IMR-90 (cell line): ENCODE data around the gene CD86. TPM values are rescaled to one million over a fixed set of nuclear protein-coding genes. Genes with fewer than 3 reads are reported as not detected.

Experiments
- ATAC-seq: fragments of 200-7000 bp; cut with Tn5 transposase; 2 replicates; pipeline ENCODE4 v1.9.1; 2020; ENCODE audit warnings: low read depth, mild to moderate bottlenecking, moderate library complexity
- BruUV-seq: library from RNA; stranded (reverse); fragments of 400-500 nt; replicated peaks from 2 replicates; lab custom pipeline; 2021; lab: Mats Ljungman, UMichigan
- CTCF ChIA-PET: fragments of 300-600 bp; formaldehyde crosslinking; extraction: SDS; loops from one replicate; lab custom pipeline; 2021; ENCODE audit warnings: antibody characterized with exemption; lab: Yijun Ruan, JAX
- POLR2A ChIA-PET: fragments of 300-600 bp; sonication (Branson Sonifier 250); formaldehyde crosslinking; loops from one replicate; lab custom pipeline; 2022; ENCODE audit warnings: antibody characterized with exemption; ENCODE audit not compliant: unreplicated experiment; lab: Charles Lee
- DNase-seq: peaks from one replicate; pipeline ENCODE4 v3.0.0; 2013
- H2AFZ ChIP-seq: replicated peaks from 2 replicates; pipeline ENCODE3; 2013; ENCODE audit warnings: low read length, mild to moderate bottlenecking; ENCODE audit not compliant: poor library complexity
- H2AK5ac ChIP-seq: 2 replicates; pipeline ENCODE4 v1.6.1; 2013; ENCODE audit warnings: low read depth, low read length, inconsistent platforms
- H2AK9ac ChIP-seq: replicated peaks from 2 replicates; pipeline ENCODE3; 2013; ENCODE audit warnings: mild to moderate bottlenecking, low read depth, low read length, moderate library complexity; ENCODE audit not compliant: poor library complexity
- H2BK120ac ChIP-seq: 2 replicates; pipeline ENCODE4 v1.6.1; 2013; ENCODE audit warnings: low read depth, low read length, inconsistent platforms
- H2BK15ac ChIP-seq: 3 replicates; pipeline ENCODE4 v1.6.1; 2013; ENCODE audit warnings: low read depth, low read length, inconsistent platforms
- H2BK20ac ChIP-seq: 2 replicates; pipeline ENCODE4 v1.6.1; 2013; ENCODE audit warnings: low read depth, mild to moderate bottlenecking, inconsistent platforms, low read length, moderate library complexity
- H2BK5ac ChIP-seq: 2 replicates; pipeline ENCODE4 v1.6.1; 2013; ENCODE audit warnings: mild to moderate bottlenecking, low read depth, low read length, inconsistent platforms; ENCODE audit not compliant: poor library complexity, severe bottlenecking
- H3K14ac ChIP-seq: replicated peaks from 2 replicates; pipeline ENCODE4 v1.6.1; 2013; ENCODE audit warnings: low read depth, low read length, inconsistent platforms
- H3K18ac ChIP-seq: 2 replicates; pipeline ENCODE4 v1.6.1; 2013; ENCODE audit warnings: low read depth, low read length, control low read depth
- H3K23ac ChIP-seq: 2 replicates; pipeline ENCODE4 v1.6.1; 2013; ENCODE audit warnings: low read depth, low read length, inconsistent platforms
- H3K27ac ChIP-seq: 2 replicates; pipeline ENCODE4 v1.5.1; 2013; ENCODE audit warnings: mild to moderate bottlenecking, control low read depth, low read length; ENCODE audit not compliant: insufficient read depth
- H3K27me3 ChIP-seq: 2 replicates; pipeline ENCODE4 v1.6.1; 2013; ENCODE audit warnings: low read length; ENCODE audit not compliant: control insufficient read depth, insufficient read depth
- H3K36me3 ChIP-seq: 2 replicates; pipeline ENCODE4 v1.6.1; 2013; ENCODE audit warnings: low read length, mixed read lengths; ENCODE audit not compliant: control insufficient read depth, insufficient read depth
- H3K4ac ChIP-seq: 2 replicates; pipeline ENCODE4 v1.6.1; 2013; ENCODE audit warnings: low read depth, low read length, inconsistent platforms
- H3K4me1 ChIP-seq: 2 replicates; pipeline ENCODE4 v1.6.1; 2013; ENCODE audit warnings: low read length, mixed read lengths; ENCODE audit not compliant: control insufficient read depth, insufficient read depth
- H3K4me2 ChIP-seq: 2 replicates; pipeline ENCODE4 v1.6.1; 2013; ENCODE audit warnings: low read depth, mild to moderate bottlenecking, control low read depth, low read length, moderate library complexity
- H3K4me3 ChIP-seq: 2 replicates; pipeline ENCODE4 v1.5.1; 2013; ENCODE audit warnings: low read depth, mild to moderate bottlenecking, control low read depth, low read length, moderate library complexity; ENCODE audit not compliant: insufficient read depth
- H3K56ac ChIP-seq: 2 replicates; pipeline ENCODE4 v1.6.1; 2013; ENCODE audit warnings: low read length, inconsistent platforms; ENCODE audit not compliant: insufficient read depth; ENCODE audit errors: extremely low read depth
- H3K79me1 ChIP-seq, 2 experiments: 2 replicates each; pipeline ENCODE4 v1.6.1; 2013; ENCODE audit warnings: low read length in 2 of 2, inconsistent platforms in 1 of 2, low read depth in 1 of 2
- H3K9ac ChIP-seq: 2 replicates; pipeline ENCODE4 v1.6.1; 2013; ENCODE audit warnings: low read depth, low read length, control low read depth
- H3K9me1 ChIP-seq: 2 replicates; pipeline ENCODE4 v1.6.1; 2013; ENCODE audit warnings: low read length, inconsistent platforms; ENCODE audit not compliant: insufficient read depth
- H3K9me3 ChIP-seq: 2 replicates; pipeline ENCODE4 v1.6.1; 2013; ENCODE audit warnings: low read length; ENCODE audit not compliant: control insufficient read depth, insufficient read depth
- H4K20me1 ChIP-seq: 2 replicates; pipeline ENCODE4 v1.6.1; 2013; ENCODE audit warnings: low read length, inconsistent platforms; ENCODE audit not compliant: insufficient read depth
- H4K5ac ChIP-seq: 2 replicates; pipeline ENCODE4 v1.6.1; 2013; ENCODE audit warnings: mild to moderate bottlenecking, low read depth, low read length, control low read depth
- H4K8ac ChIP-seq, 2 experiments: 2 replicates each; pipeline ENCODE4 v1.6.1; 2013; ENCODE audit warnings: low read depth in 2 of 2, low read length in 2 of 2, control low read depth in 1 of 2, inconsistent platforms in 1 of 2
- H4K91ac ChIP-seq: 2 replicates; pipeline ENCODE4 v1.6.1; 2013; ENCODE audit warnings: low read depth, low read length, inconsistent platforms; ENCODE audit not compliant: insufficient read depth
- BHLHE40 ChIP-seq: fragments of 150-350 bp; IDR thresholded peaks from 2 replicates; pipeline ENCODE4 v1.6.1; 2016; ENCODE audit warnings: mild to moderate bottlenecking, low read depth, low read length
- CEBPB ChIP-seq: IDR thresholded peaks from 2 replicates; pipeline ENCODE4 v1.6.1; 2012; ENCODE audit warnings: low read depth, low read length, improper control_type of control experiment
- CHD1 ChIP-seq: IDR thresholded peaks from 2 replicates; pipeline ENCODE4 v1.6.1; 2012; ENCODE audit warnings: low read depth, low read length, improper control_type of control experiment
- CTCF ChIP-seq: conservative IDR thresholded peaks from 2 replicates; pipeline ENCODE4 v1.5.1; 2012; ENCODE audit warnings: mild to moderate bottlenecking, low read depth, low read length, improper control_type of control experiment
- FOS ChIP-seq: fragments of 150-350 bp; IDR thresholded peaks from 2 replicates; pipeline ENCODE4 v1.6.1; 2016; ENCODE audit warnings: low read depth, low read length
- MAFK ChIP-seq: IDR thresholded peaks from 2 replicates; pipeline ENCODE4 v1.6.1; 2012; ENCODE audit warnings: low read depth, low read length, improper control_type of control experiment
- MAZ ChIP-seq: IDR thresholded peaks from 2 replicates; pipeline ENCODE4 v1.6.1; 2012; ENCODE audit warnings: low read depth, mild to moderate bottlenecking, low read length, improper control_type of control experiment, moderate library complexity, borderline replicate concordance
- MXI1 ChIP-seq: IDR thresholded peaks from 2 replicates; pipeline ENCODE4 v1.6.1; 2012; ENCODE audit warnings: low read depth, mild to moderate bottlenecking, low read length, moderate library complexity, borderline replicate concordance
- NFE2L2 ChIP-seq: fragments of 150-350 bp; IDR thresholded peaks from 2 replicates; pipeline ENCODE4 v1.6.1; 2016; ENCODE audit warnings: low read depth, mild to moderate bottlenecking, low read length
- POLR2A ChIP-seq: IDR thresholded peaks from 2 replicates; pipeline ENCODE4 v1.6.1; 2012; ENCODE audit warnings: mild to moderate bottlenecking, low read depth, low read length
- RAD21 ChIP-seq: IDR thresholded peaks from 2 replicates; pipeline ENCODE4 v1.6.1; 2012; ENCODE audit warnings: low read length, improper control_type of control experiment
- RCOR1 ChIP-seq: IDR thresholded peaks from 2 replicates; pipeline ENCODE4 v1.6.1; 2012; ENCODE audit warnings: mild to moderate bottlenecking, low read length, improper control_type of control experiment; ENCODE audit not compliant: insufficient replicate concordance
- RFX5 ChIP-seq: IDR thresholded peaks from 2 replicates; pipeline ENCODE4 v1.8.0; 2012; ENCODE audit warnings: low read depth, mild to moderate bottlenecking, low read length, moderate library complexity
- SMC3 ChIP-seq: fragments of 150-350 bp; IDR thresholded peaks from 2 replicates; pipeline ENCODE4 v1.6.1; 2016; ENCODE audit warnings: low read depth, mild to moderate bottlenecking, antibody characterized with exemption, low read length, moderate library complexity
- WGBS, 2 experiments: methylation state at CpG; one replicate each; pipeline versions ENCODE4 v1.1.5 to v1.1.7; 2013; ENCODE audit warnings: missing lambda C conversion rate in 2 of 2; ENCODE audit not compliant: insufficient read length in 1 of 2; ENCODE audit errors: extremely low coverage in 2 of 2; 5-methylcytosine and 5-hydroxymethylcytosine counted together
- dilution Hi-C: fragments of 300-500 bp; cut with HindIII; formaldehyde crosslinking; loops from one replicate; pipeline ENCODE4 v1.14.3; 2018; ENCODE audit warnings: low sequenced_read_pairs; ENCODE audit not compliant: unreplicated experiment
- in situ Hi-C: fragments of 300-500 bp; cut with MboI; formaldehyde crosslinking; loops from 3 replicates; pipeline ENCODE4 v1.14.3; 2019; ENCODE audit warnings: low sequenced_read_pairs, inconsistent platforms, mixed read lengths
- intact Hi-C: fragments of 100-400 bp; cut with micrococcal nuclease; formaldehyde crosslinking; loops from 2 replicates; pipeline ENCODE4 v1.10.0; 2022
- polyA plus RNA-seq, 3 experiments: library from polyadenylated mRNA; depleted of rRNA; stranded (reverse); fragments of >200 nt; gene quantifications; 2 replicates each; pipeline ENCODE4 v1.2.3, GENCODE V29; 2012; ENCODE audit warnings: low replicate concordance in 1 of 3
- total RNA-seq: library from RNA; depleted of rRNA; stranded (reverse); fragments of >200 nt; gene quantifications from 2 replicates; pipeline ENCODE4 v1.2.3, GENCODE V29; 2012
- TF ChIP-seq, protein P1 (sequence below): fragments of 150-350 bp; IDR thresholded peaks from 2 replicates; pipeline ENCODE4 v1.6.1; 2017; ENCODE audit warnings: mild to moderate bottlenecking, antibody characterized with exemption, low read length, low read depth
- TF ChIP-seq, protein P2 (sequence below): fragments of 150-350 bp; IDR thresholded peaks from 2 replicates; pipeline ENCODE4 v1.6.1; 2016; ENCODE audit warnings: low read depth, mild to moderate bottlenecking, low read length, moderate library complexity, borderline replicate concordance

Gene CD86
- total and polyA plus RNA-seq, 2 of the 4 experiments (the other 2 are of a cell fraction) = not detected

DNA sequence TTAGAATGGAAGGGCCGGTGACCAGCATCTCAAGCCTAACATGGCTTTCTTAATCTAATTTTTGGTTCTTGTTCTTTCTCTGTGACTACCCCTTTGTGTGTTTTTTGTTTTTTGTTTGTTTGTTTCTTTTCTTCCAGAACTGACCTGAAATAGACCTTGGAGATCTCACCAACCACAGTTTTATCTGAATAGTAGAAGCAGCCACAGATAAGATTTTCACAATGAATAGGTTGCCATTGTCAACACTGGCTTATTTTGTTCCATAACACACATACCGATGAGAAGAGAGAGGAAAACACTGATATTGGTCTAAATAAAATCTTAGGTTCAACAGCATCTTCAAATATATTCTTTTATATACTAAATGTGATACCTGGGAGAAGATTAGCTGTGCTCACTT lies 44.7 kb upstream of the CD86 start:
- no peak overlapping the region for H2BK15ac ChIP-seq
- no peak overlapping the region for H2BK120ac ChIP-seq
- H3K4ac ChIP-seq = no peak overlapping the region
- no peaks in the 10 kb centered on the region for H3K9me3 ChIP-seq
- H3K79me1 ChIP-seq = no peaks in the 10 kb centered on the region
- H4K91ac ChIP-seq = no peak overlapping the region
- no CpG with 5 or more reads among the region's 2 CpGs for WGBS, 2 experiments
- H4K5ac ChIP-seq = no peak overlapping the region
- no peaks in the 10 kb centered on the region for H3K4me1 ChIP-seq
- intact Hi-C loops = no loop called here
- ChIA-PET CTCF (interaction anchor here (0.7 kb wide), 1 partner anchor 15 kb away, joined by 3 read pairs; no protein-coding TSS in a partner anchor), POLR2A (no interaction called here)
- H3K27me3 ChIP-seq = peaks cover 10% of the 10 kb centered on the region
- no peak overlapping the region for H2BK20ac ChIP-seq
- no peak overlapping the region for H4K8ac ChIP-seq
- H3K4me3 ChIP-seq = no peak overlapping the region
- no peak for DNase-seq
- H3K14ac ChIP-seq = no peak overlapping the region
- H2AK5ac ChIP-seq = no peak overlapping the region
- H2AFZ ChIP-seq = no peak overlapping the region
- dilution Hi-C loops = no loop called here
- no peak overlapping the region for H3K23ac ChIP-seq
- H3K4me2 ChIP-seq = no peak overlapping the region
- H3K9ac ChIP-seq = no peak overlapping the region
- no peak overlapping the region for H3K18ac ChIP-seq
- H3K56ac ChIP-seq = no peak overlapping the region
- H3K36me3 ChIP-seq = no peaks in the 10 kb centered on the region
- BruUV-seq = no TSS peak
- no peak overlapping the region for H3K27ac ChIP-seq
- TF ChIP-seq RAD21 (no peak), MAZ (no peak), FOS (no peak), RCOR1 (no peak), CTCF (no peak), CHD1 (no peak), SMC3 (no peak), BHLHE40 (no peak), RFX5 (no peak), MAFK (no peak), MXI1 (no peak), CEBPB (no peak), POLR2A (no peak), NFE2L2 (no peak)
- TF ChIP-seq, protein P1, sequence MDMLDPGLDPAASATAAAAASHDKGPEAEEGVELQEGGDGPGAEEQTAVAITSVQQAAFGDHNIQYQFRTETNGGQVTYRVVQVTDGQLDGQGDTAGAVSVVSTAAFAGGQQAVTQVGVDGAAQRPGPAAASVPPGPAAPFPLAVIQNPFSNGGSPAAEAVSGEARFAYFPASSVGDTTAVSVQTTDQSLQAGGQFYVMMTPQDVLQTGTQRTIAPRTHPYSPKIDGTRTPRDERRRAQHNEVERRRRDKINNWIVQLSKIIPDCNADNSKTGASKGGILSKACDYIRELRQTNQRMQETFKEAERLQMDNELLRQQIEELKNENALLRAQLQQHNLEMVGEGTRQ = no peak
- TF ChIP-seq, protein P2, sequence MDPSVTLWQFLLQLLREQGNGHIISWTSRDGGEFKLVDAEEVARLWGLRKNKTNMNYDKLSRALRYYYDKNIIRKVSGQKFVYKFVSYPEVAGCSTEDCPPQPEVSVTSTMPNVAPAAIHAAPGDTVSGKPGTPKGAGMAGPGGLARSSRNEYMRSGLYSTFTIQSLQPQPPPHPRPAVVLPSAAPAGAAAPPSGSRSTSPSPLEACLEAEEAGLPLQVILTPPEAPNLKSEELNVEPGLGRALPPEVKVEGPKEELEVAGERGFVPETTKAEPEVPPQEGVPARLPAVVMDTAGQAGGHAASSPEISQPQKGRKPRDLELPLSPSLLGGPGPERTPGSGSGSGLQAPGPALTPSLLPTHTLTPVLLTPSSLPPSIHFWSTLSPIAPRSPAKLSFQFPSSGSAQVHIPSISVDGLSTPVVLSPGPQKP = no peak
- no peak for ATAC-seq
- H4K20me1 ChIP-seq = no peaks in the 10 kb centered on the region
- H3K9me1 ChIP-seq = no peaks in the 10 kb centered on the region
- H2BK5ac ChIP-seq = no peak overlapping the region
- H2AK9ac ChIP-seq = no peak overlapping the region
- in situ Hi-C loops = no loop called here
